Skeletal muscle satellite cell (primary cell): ENCODE data around the gene ZNF587B. TPM values are rescaled to one million over a fixed set of nuclear protein-coding genes. Genes with fewer than 3 reads are reported as not detected.
A peak's percentile ranks its signal among the peaks of the same experiment; 100 is the strongest.
"Not testable (repeated sequence)": the region's sequence is repeated elsewhere in the genome, so short reads cannot be mapped to it uniquely, and the experiment has no call there.

ENCODE experiments used
- H3K27me3 ChIP-seq: 2 replicates; pipeline ENCODE4 v1.7.0; 2013; ENCODE audit warnings: low read length; ENCODE audit not compliant: control insufficient read depth, insufficient read depth
- H3K36me3 ChIP-seq: 2 replicates; pipeline ENCODE4 v1.7.0; 2013; ENCODE audit warnings: mild to moderate bottlenecking, control low read depth, low read length; ENCODE audit not compliant: insufficient read depth
- H3K4me1 ChIP-seq: 2 replicates; pipeline ENCODE4 v1.7.0; 2013; ENCODE audit warnings: low read length; ENCODE audit not compliant: control insufficient read depth, insufficient read depth
- H3K4me2 ChIP-seq: 2 replicates; pipeline ENCODE4 v1.7.0; 2013; ENCODE audit warnings: mild to moderate bottlenecking, low read length
- H3K4me3 ChIP-seq: 2 replicates; pipeline ENCODE4 v1.7.0; 2013; ENCODE audit warnings: low read length
- H3K9ac ChIP-seq: 2 replicates; pipeline ENCODE4 v1.7.0; 2013; ENCODE audit warnings: mild to moderate bottlenecking, low read depth, low read length, moderate library complexity
- H3K9me3 ChIP-seq: replicated peaks from 2 replicates; pipeline ENCODE4 v1.7.0; 2013; ENCODE audit warnings: mild to moderate bottlenecking, control low read depth, low read length
- total RNA-seq: library from RNA; depleted of rRNA; stranded (reverse); fragments of >200 nt; gene quantifications from 2 replicates; pipeline ENCODE4 v1.2.3, GENCODE V29; 2012; rRNA removed

Gene ZNF587B
- 22.6 and 23.4 TPM in 2 replicates for total RNA-seq

- Histone ChIP-seq H3K4me3 (peak within 1 kb of the TSS; percentile 63), H3K9ac (no peak within 1 kb of the TSS), H3K36me3 (peaks cover 14% of the 10 kb centered on the region), H3K4me1 (no peaks in the 10 kb centered on the region), H3K27me3 (no peaks in the 10 kb centered on the region), H3K4me2 (peak within 1 kb of the TSS; percentile 69), H3K9me3 (peaks cover 2% of the 10 kb centered on the region)
Measured at GRCh38 chr19:57830071-57830602, at the start of gene ZNF587B. Gene ZNF587B, plus strand, starts transcription at chr19:57830299. Its CDS starts 230 bp downstream, at chr19:57830529.

- Histone ChIP-seq H3K9ac (no peak overlapping the region), H3K4me1 (no peaks in the 10 kb centered on the region), H3K4me3 (no peak overlapping the region), H3K36me3 (peaks cover 30% of the 10 kb centered on the region), H3K4me2 (no peak overlapping the region), H3K9me3 (no peaks in the 10 kb centered on the region), H3K27me3 (no peaks in the 10 kb centered on the region)
Measured at GRCh38 chr19:57786286-57786685, 43.8 kb upstream of the ZNF587B start.

- Histone ChIP-seq H3K9ac (no peak overlapping the region), H3K9me3 (no peaks in the 10 kb centered on the region), H3K27me3 (no peaks in the 10 kb centered on the region), H3K4me3 (no peak overlapping the region), H3K4me2 (no peak overlapping the region), H3K36me3 (peaks cover 27% of the 10 kb centered on the region), H3K4me1 (no peaks in the 10 kb centered on the region)
Measured at GRCh38 chr19:57786906-57787305, 43.2 kb upstream of the ZNF587B start.

- H3K4me3 ChIP-seq = no peak overlapping the region
- H3K9me3 ChIP-seq = no peaks in the 10 kb centered on the region
- no peak overlapping the region for H3K4me2 ChIP-seq
- no peaks in the 10 kb centered on the region for H3K27me3 ChIP-seq
- H3K4me1 ChIP-seq = no peaks in the 10 kb centered on the region
- H3K9ac ChIP-seq = no peak overlapping the region
- H3K36me3 ChIP-seq = peaks cover 28% of the 10 kb centered on the region
Measured at GRCh38 chr19:57788114-57788692, 41.9 kb upstream of the ZNF587B start.

GRCh38 chr19:57789288-57789687, 40.8 kb upstream of the ZNF587B start:
- peaks cover 28% of the 10 kb centered on the region for H3K36me3 ChIP-seq

GRCh38 chr19:57796580-57796979, 33.5 kb upstream of the ZNF587B start:
- peaks cover 13% of the 10 kb centered on the region for H3K36me3 ChIP-seq
- not testable (repeated sequence) for H3K4me1 ChIP-seq, H3K9me3 ChIP-seq, H3K4me2 ChIP-seq, H3K4me3 ChIP-seq, H3K27me3 ChIP-seq, H3K9ac ChIP-seq

More at GRCh38 chr19:57789288-57789687, 40.8 kb upstream of the ZNF587B start:
- no peaks in the 10 kb centered on the region for H3K9me3 ChIP-seq
- no peak overlapping the region for H3K9ac ChIP-seq
- no peak overlapping the region for H3K4me3 ChIP-seq
- H3K27me3 ChIP-seq = no peaks in the 10 kb centered on the region
- H3K4me2 ChIP-seq = no peak overlapping the region
- H3K4me1 ChIP-seq = no peaks in the 10 kb centered on the region

GRCh38 chr19:57800696-57801095, 29.4 kb upstream of the ZNF587B start:
- H3K36me3 ChIP-seq = peaks cover 9% of the 10 kb centered on the region
- H3K4me2 ChIP-seq = no peak overlapping the region
- H3K4me3 ChIP-seq = no peak overlapping the region
- no peak overlapping the region for H3K9ac ChIP-seq
- no peaks in the 10 kb centered on the region for H3K9me3 ChIP-seq
- no peaks in the 10 kb centered on the region for H3K27me3 ChIP-seq
- H3K4me1 ChIP-seq = peaks cover 16% of the 10 kb centered on the region

- Histone ChIP-seq H3K9ac (no peak overlapping the region), H3K4me2 (no peak overlapping the region), H3K4me1 (peaks cover 18% of the 10 kb centered on the region), H3K27me3 (no peaks in the 10 kb centered on the region), H3K4me3 (no peak overlapping the region), H3K9me3 (no peaks in the 10 kb centered on the region), H3K36me3 (peaks cover 5% of the 10 kb centered on the region)
Measured at GRCh38 chr19:57802269-57802668, 27.8 kb upstream of the ZNF587B start.

- peak overlapping the region; percentile 84 for H3K4me2 ChIP-seq
- H3K4me1 ChIP-seq = peaks cover 18% of the 10 kb centered on the region
- peak overlapping the region; percentile 75 for H3K4me3 ChIP-seq
- H3K9ac ChIP-seq = peak overlapping the region; percentile 80
- H3K36me3 ChIP-seq = peaks cover 14% of the 10 kb centered on the region
- no peaks in the 10 kb centered on the region for H3K27me3 ChIP-seq
- no peaks in the 10 kb centered on the region for H3K9me3 ChIP-seq
Measured at GRCh38 chr19:57803265-57803593, 26.9 kb upstream of the ZNF587B start.

GRCh38 chr19:57803594-57804325, 26.3 kb upstream of the ZNF587B start:
- Histone ChIP-seq H3K4me3 (peak overlapping the region; percentile 75), H3K4me2 (peak overlapping the region; percentile 84), H3K27me3 (no peaks in the 10 kb centered on the region), H3K36me3 (peaks cover 18% of the 10 kb centered on the region), H3K4me1 (peaks cover 18% of the 10 kb centered on the region), H3K9me3 (no peaks in the 10 kb centered on the region), H3K9ac (peak overlapping the region; percentile 80)

GRCh38 chr19:57807541-57807940, 22.6 kb upstream of the ZNF587B start:
- peaks cover 11% of the 10 kb centered on the region for H3K4me1 ChIP-seq
- H3K36me3 ChIP-seq = peaks cover 27% of the 10 kb centered on the region

More at GRCh38 chr19:57807541-57807940, 22.6 kb upstream of the ZNF587B start:
- Histone ChIP-seq H3K27me3 (no peaks in the 10 kb centered on the region), H3K4me3 (no peak overlapping the region), H3K9me3 (no peaks in the 10 kb centered on the region), H3K4me2 (no peak overlapping the region), H3K9ac (no peak overlapping the region)
